Fibroblast of villous mesenchyme (primary cell): ENCODE measurements around the gene SNX30. TPM values are rescaled to one million over a fixed set of nuclear protein-coding genes. Genes with fewer than 3 reads are reported as not detected.

Experiments used
- DNase-seq: peaks from one replicate; pipeline ENCODE4 v3.0.0-alpha.2; 2010; ENCODE audit warnings: low read depth
- H3K4me3 ChIP-seq: 2 replicates; pipeline ENCODE4 v1.5.1; 2011; ENCODE audit warnings: low read depth, mild to moderate bottlenecking, low read length
- CTCF ChIP-seq: IDR thresholded peaks from 2 replicates; pipeline ENCODE4 v1.5.1; 2012; ENCODE audit warnings: low read depth, mild to moderate bottlenecking, low read length; ENCODE audit not compliant: insufficient read depth
- total RNA-seq: library from RNA; depleted of rRNA; stranded (reverse); fragments of >200 nt; gene quantifications from 2 replicates; pipeline ENCODE4 v1.2.3, GENCODE V29; 2012

The SNX30 gene
- total RNA-seq, 1 donor, result 27.6 TPM

DNA sequence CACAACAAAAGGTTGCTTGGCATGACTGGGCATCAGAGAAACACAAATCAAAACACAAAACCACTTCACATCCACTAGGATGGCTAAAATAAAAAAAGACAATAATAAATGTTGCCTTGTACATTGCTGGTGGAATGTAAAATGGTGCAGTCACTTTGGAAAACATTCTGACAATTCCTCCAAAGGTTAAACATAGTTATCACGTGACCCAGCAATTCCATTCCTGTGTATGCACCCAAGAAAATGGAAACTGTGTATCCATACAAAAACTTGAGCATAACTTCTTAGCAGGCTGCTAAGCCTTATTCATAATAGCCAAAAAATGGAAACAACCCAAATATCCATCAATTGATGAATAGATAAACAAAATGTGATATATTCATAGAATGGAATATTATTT is 150.3 kb downstream of the SNX30 start:
- no peak for TF ChIP-seq CTCF
- DNase-seq, result no peak
- H3K4me3 ChIP-seq, result no peak overlapping the region

- H3K4me3 ChIP-seq, result no peak overlapping the region
- no peak for TF ChIP-seq CTCF
- DNase-seq, result no peak
These were observed 154.5 kb downstream of the SNX30 start for GRCh38 chr9:112905084-112905483.

- no peak for TF ChIP-seq CTCF
- H3K4me3 ChIP-seq, result no peak overlapping the region
- no peak for DNase-seq
These were observed 161.2 kb downstream of the SNX30 start for GRCh38 chr9:112911736-112912135.

- TF ChIP-seq CTCF, result no peak
- H3K4me3 ChIP-seq, result no peak overlapping the region
These were observed 162.1 kb downstream of the SNX30 start for GRCh38 chr9:112912636-112913035.

DNA sequence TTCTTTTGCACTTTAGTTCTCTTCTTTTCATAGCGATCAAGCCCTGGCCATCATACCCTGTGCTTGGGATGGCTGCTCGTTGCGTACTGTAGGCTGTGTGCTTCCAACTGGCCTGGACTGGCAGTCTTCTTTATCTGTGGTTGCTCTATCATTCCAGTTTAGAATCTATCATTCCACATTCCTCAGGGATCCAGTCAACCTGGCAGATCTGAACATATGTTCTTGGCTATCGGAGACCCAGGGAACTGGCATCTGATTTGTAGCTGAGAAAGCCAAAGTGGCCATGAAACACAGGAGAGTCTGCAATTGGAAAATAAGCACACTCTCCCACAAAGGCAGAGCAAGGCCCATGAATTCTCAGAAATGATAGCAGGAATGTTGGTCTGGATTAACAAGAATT is 162.8 kb downstream of the SNX30 start:
- TF ChIP-seq CTCF, result no peak
- no peak overlapping the region for H3K4me3 ChIP-seq
- DNase-seq, result no peak

More at GRCh38 chr9:112912636-112913035, 162.1 kb downstream of the SNX30 start:
- no peak for DNase-seq

DNA sequence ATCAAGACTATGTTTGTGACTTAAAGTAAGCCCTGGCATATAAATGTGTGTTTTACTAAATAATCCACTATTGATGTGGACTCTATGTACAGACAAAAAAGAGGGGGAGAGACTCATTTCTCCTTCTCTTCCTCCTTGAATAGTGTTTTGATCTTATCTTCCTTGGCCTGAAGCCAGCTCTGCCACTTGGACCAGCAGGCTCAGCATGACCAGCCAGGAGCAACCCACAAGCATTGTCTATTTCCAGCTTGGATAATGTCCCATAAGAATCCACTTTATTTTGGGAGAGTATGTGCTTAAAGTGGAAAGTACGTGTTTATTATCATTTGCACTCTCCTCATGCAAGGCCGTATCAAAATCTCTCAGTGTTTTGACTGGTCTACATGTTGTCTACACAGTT is 164.0 kb downstream of the SNX30 start:
- no peak overlapping the region for H3K4me3 ChIP-seq
- DNase-seq, result no peak
- TF ChIP-seq CTCF, result no peak
